Heart right ventricle (tissue), 16 donors: ENCODE measurements around the gene INAVA. TPM values are rescaled to one million over a fixed set of nuclear protein-coding genes. Genes with fewer than 3 reads are reported as not detected.

Source experiments
- ATAC-seq, 8 donors: fragments of 200-7000 bp; cut with Tn5 transposase; one replicate each; pipeline ENCODE4 v1.9.1; 2020; ENCODE audit warnings: mild to moderate bottlenecking in 8 of 8, moderate library complexity in 8 of 8, moderate number of reproducible peaks in 1 of 8
- DNase-seq, 2 donors: peaks; one replicate each; pipeline ENCODE4 v3.0.0-alpha.2; 2020
- H3K27ac ChIP-seq, 10 donors: fragments of 200-600 bp; sonication (generic) in 2 of 10; one replicate each; pipeline versions ENCODE4 v1.5.0 to v1.8.0; 2020 to 2022; ENCODE audit warnings: mild to moderate bottlenecking in 3 of 10
- H3K27me3 ChIP-seq, 7 donors: fragments of 200-600 bp; one replicate each; pipeline ENCODE4 v1.8.0; 2021 to 2022; ENCODE audit warnings: mild to moderate bottlenecking in 2 of 7
- H3K36me3 ChIP-seq, 9 donors: fragments of 200-600 bp; sonication (generic) in 1 of 9; one replicate each; pipeline versions ENCODE4 v1.5.0 to v1.8.0; 2020 to 2022; ENCODE audit warnings: mild to moderate bottlenecking in 2 of 9
- H3K4me1 ChIP-seq, 9 donors: fragments of 200-600 bp; sonication (generic) in 1 of 9; one replicate each; pipeline versions ENCODE4 v1.5.0 to v1.8.0; 2020 to 2022; ENCODE audit warnings: mild to moderate bottlenecking in 4 of 9
- H3K4me3 ChIP-seq, 10 donors: fragments of 200-600 bp; sonication (generic) in 2 of 10; one replicate each; pipeline versions ENCODE4 v1.5.0 to v1.8.0; 2020 to 2022; ENCODE audit warnings: mild to moderate bottlenecking in 7 of 10, moderate library complexity in 2 of 10
- H3K9me3 ChIP-seq, 11 donors: fragments of 200-600 bp in 10 of 11; sonication (generic) in 2 of 11; one replicate each; pipeline versions ENCODE4 v1.5.0 to v1.8.0; 2013 to 2022; ENCODE audit warnings: mild to moderate bottlenecking in 2 of 11, control low read depth in 1 of 11, moderate library complexity in 1 of 11
- CTCF ChIP-seq, 9 donors: fragments of 200-600 bp; sonication (generic) in 2 of 9; IDR thresholded peaks; one replicate each; pipeline versions ENCODE4 v1.5.0 to v1.8.0; 2021 to 2022; ENCODE audit warnings: antibody characterized with exemption in 9 of 9, mild to moderate bottlenecking in 5 of 9, moderate library complexity in 1 of 9
- WGBS, 2 donors: extraction: QIAGEN DNeasy Blood & Tissue Kit; methylation state at CpG; one replicate each; pipeline ENCODE4 v1.1.7; 2013; ENCODE audit warnings: inconsistent platforms in 1 of 2; 5-methylcytosine and 5-hydroxymethylcytosine counted together
- intact Hi-C, 10 donors: fragments of 100-400 bp; cut with DNase I; formaldehyde crosslinking; loops; one replicate each; pipeline versions ENCODE4 v1.11.1 to v1.14.2; 2022
- polyA plus RNA-seq, 2 donors: library from polyadenylated mRNA; stranded (reverse); fragments of 200-250 nt; gene quantifications; one replicate each; pipeline ENCODE4 v1.2.3, GENCODE V29; 2013
- total RNA-seq, 10 donors: library from RNA; stranded (reverse); fragmentation: NEBNext Ultra II Directional in 3 of 10; extraction: Animal tissue kit (Norgen Biotek cat#: 25700) in 3 of 10; gene quantifications; one replicate each; pipeline versions ENCODE4 v1.2.1 to v1.2.4, GENCODE V29; 2021 to 2023
- donor health status: Arrhythmogenic right ventricular cardiomyopathy.
- donor health status: ischemic (EF 13 %, LVEDD 7.1; RV severe dilation, severe dysfunction).
- donor health status: healthy with polysubstance abuse.
- donor health status: DM: no; HTN: yes; CAD: no.
- donor health status: DM: no; HTN: no; CAD: no.
- donor health status: ischemic (EF 25% LVEDD 6.9; RV normal size, moderate dysfunction).
- donor health status: ischemic (EF 25% LVEDD 5.7; RV mildly dilated, moderate dysfunction).
- donor health status: healthy.
- donor health status: DM: yes; HTN: yes; CAD: no.
- donor health status: Ischemic cardiomyopathy.
- donor health status: ischemic (EF 35%, LVEDD 5.7; RV mildly dilated, moderate dysfunction).
- donor health status: nonischemic (EF 11% LVEDD 7.7; RV severe dilation, severe dysfunction).
- donor health status: DM: yes; HTN: yes; CAD: no.
- donor health status: PGD.
- donor health status: ischemic (EF 29% LVEDD 5.4; RV normal size, mild dysfunction).
- donor health status: nonischemic (EF 23%, LVEDD 6.1; RV moderate dilation, normal function).

INAVA gene
- total and polyA plus RNA-seq, 12 donors = 0.01 to 0.29 (median 0.11) TPM; not detected in 7

DNA sequence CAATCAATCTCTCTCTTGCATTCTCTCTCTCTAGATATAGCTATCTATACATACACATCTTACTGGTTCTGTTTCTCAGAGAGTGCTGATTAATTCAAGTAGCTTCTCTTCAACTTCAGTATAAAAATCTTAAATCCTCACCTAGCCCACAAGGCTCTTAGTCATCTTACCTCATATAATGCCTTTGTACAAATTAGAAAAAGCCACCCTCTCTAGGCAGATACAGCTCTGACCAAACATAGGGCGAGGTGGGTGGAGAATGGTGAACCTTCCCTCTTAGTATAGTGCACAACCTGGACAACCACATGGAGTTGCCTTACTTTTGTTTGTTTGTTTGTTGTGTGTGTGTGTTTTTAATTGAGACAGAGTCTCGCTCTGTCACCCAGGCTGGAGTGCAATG, 5.1 kb upstream of the INAVA start:
- H3K36me3 ChIP-seq = no peaks in the 10 kb centered on the region
- intact Hi-C loops = no loop called here
- H3K27me3 ChIP-seq = peaks cover 0 to 85% (median 45%) of the 10 kb centered on the region in 7 donors
- no peak overlapping the region for H3K27ac ChIP-seq
- TF ChIP-seq CTCF (IDR thresholded peaks at IDR 0.05) = no peak
- H3K9me3 ChIP-seq = no peaks in the 10 kb centered on the region
- WGBS, 2 donors = 95% methylated on average over 2 of the region's 2 CpGs
- peaks cover 4 to 35% (median 13%) of the 10 kb centered on the region in 9 donors for H3K4me1 ChIP-seq
- no peak for DNase-seq
- H3K4me3 ChIP-seq = no peak overlapping the region
- no peak for ATAC-seq

GRCh38 chr1:200890027-200890426, 4.7 kb upstream of the INAVA start:
- H3K36me3 ChIP-seq = no peaks in the 10 kb centered on the region
- ATAC-seq (no peak), DNase-seq (no peak)
- intact Hi-C loops = no loop called here
- no peak overlapping the region for H3K4me3 ChIP-seq
- H3K27ac ChIP-seq = no peak overlapping the region
- 97 to 98% methylated on average over 15 of the region's 15 CpGs for WGBS, 2 donors
- TF ChIP-seq CTCF (IDR thresholded peaks at IDR 0.05) = no peak
- H3K27me3 ChIP-seq = peaks cover 0 to 82% (median 45%) of the 10 kb centered on the region in 7 donors
- no peaks in the 10 kb centered on the region for H3K9me3 ChIP-seq
- H3K4me1 ChIP-seq = peaks cover 4 to 35% (median 13%) of the 10 kb centered on the region in 9 donors

GRCh38 chr1:200890818-200891773, 3.6 kb upstream of the INAVA start:
- intact Hi-C loops = no loop called here
- peak in 5 of 9 donors; percentile 12 to 39 (median 31) for TF ChIP-seq CTCF (IDR thresholded peaks at IDR 0.05)
- ATAC-seq (peak; percentile 21 to 54 (median 39)), DNase-seq (peak in 1 of 2 donors; percentile 11)
- 2 to 3% methylated on average over 71 to 72 of the region's 72 CpGs for WGBS, 2 donors
- peaks cover 0 to 72% (median 45%) of the 10 kb centered on the region in 7 donors for H3K27me3 ChIP-seq
- peaks cover 4 to 35% (median 13%) of the 10 kb centered on the region in 9 donors for H3K4me1 ChIP-seq
- H3K27ac ChIP-seq = peak overlapping the region in 1 of 10 donors; percentile 8
- H3K9me3 ChIP-seq = no peaks in the 10 kb centered on the region
- no peaks in the 10 kb centered on the region for H3K36me3 ChIP-seq
- peak overlapping the region; percentile 1 to 59 (median 50) for H3K4me3 ChIP-seq

DNA sequence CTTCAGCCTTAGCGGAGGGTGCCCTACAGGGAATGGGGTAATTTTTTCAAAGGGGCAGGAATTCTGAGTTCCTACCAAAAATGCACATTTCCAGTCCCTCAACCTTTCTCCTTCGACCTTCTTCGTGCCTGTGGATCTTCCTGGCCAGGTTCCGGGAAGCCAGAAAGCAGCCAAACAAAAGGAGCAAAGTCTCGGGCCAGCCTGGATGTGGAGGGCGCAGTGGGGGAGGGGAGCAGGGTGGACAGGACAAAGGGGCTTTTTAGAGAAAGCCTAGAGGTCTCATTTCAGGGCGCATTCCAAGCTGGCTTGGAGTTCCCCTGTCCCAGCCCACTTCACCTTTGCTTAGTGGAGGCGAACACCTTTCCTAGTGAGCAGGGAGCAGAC, 2.9 kb upstream of the INAVA start:
- Histone ChIP-seq H3K4me3 (peak overlapping the region in 8 of 10 donors; percentile 40 to 59 (median 50)), H3K27ac (no peak overlapping the region), H3K9me3 (no peaks in the 10 kb centered on the region), H3K36me3 (no peaks in the 10 kb centered on the region), H3K27me3 (peaks cover 0 to 66% (median 45%) of the 10 kb centered on the region in 7 donors), H3K4me1 (peaks cover 4 to 35% (median 13%) of the 10 kb centered on the region in 9 donors)
- 19 to 26% methylated on average over 8 of the region's 8 CpGs for WGBS, 2 donors
- intact Hi-C loops = no loop called here
- no peak for TF ChIP-seq CTCF (IDR thresholded peaks at IDR 0.05)
- DNase-seq (no peak), ATAC-seq (no peak)
